Measurements from ENCODE around the gene LCNL1.

LCNL1 gene

DNA sequence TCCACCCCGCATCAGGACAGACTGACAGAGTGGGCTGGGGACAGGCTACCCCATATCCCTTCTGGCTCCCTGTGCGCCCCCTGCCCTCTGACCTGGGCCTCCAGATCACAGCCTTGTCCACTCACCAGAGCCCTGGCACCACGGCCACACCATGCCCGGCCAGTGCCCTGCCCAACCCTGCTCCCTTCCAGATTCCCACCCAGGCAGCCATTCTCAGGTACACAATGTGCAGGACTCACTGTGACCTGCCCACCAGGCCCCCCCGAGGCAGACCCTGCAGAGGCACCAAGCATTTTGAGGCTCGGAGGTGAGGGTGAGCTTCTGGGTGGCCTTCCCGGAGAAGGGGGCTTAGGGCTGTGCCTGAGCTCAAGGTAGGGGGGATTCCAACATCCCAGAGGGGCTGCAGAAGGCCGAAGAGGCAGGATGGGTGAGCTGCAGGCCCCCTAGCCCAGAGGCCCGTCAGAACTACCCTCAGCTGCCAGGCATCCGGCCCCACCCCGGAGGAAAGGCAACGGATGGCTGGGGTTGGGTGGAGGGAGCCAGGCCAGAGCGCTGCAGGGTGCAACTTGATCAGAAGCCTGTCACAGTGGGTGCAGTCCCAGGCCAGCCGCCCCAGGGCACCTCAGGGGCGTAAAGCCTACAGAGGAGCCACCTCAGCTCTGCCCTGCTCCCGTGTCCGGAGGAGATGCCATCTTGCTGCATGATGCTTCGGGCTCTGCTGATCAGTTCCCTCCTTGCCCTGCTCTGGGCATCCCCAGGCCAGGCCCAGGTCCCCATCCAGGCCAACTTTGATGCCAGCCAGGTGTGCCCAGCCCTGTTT lies at the start of gene LCNL1:
TSS of gene LCNL1 (plus strand) at position 762 of the 820 bp plus-strand sequence. CDS start 594 bp downstream, outside the sequence.
- no peak for DNase-seq

DNA sequence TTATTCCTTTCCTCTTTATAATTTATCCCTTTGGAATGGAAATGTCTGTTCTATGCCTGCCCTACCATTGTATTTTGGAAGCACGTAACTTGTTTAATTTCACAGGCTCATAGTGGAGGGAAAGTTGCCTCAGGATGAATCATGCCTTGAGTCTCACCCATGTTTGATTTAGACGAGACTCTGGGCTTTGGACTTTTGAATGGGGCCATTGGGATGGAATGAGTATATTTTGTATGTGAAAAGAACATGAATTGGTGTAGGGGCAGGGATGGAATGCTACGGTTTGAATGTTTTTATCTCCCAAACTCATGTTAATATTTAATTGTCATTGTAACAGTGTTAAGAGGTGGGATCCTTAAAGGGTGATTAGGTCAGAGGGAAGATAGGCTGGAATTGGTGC lies 48.5 kb upstream of the LCNL1 start:
- no peak for DNase-seq

DNA sequence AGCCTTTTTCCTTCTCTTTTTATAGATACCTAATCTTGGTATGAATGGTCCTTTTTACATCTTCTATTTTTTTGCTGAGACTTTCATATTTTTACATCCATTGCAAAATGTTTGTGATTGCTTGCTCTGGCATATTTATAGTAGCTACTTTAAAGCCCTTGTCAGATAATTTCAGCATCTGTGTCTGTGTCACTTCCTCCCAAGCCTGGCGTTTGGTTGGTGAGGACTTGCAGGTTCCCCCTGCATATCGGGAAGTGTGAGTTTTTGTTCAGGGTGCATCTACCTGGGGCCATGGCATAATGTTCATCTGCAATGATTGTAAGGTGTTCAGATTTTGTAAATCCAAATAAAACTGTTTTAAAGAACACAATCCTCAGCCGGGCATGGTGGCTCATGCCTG lies 47.1 kb upstream of the LCNL1 start:
- DNase-seq = no peak

DNA sequence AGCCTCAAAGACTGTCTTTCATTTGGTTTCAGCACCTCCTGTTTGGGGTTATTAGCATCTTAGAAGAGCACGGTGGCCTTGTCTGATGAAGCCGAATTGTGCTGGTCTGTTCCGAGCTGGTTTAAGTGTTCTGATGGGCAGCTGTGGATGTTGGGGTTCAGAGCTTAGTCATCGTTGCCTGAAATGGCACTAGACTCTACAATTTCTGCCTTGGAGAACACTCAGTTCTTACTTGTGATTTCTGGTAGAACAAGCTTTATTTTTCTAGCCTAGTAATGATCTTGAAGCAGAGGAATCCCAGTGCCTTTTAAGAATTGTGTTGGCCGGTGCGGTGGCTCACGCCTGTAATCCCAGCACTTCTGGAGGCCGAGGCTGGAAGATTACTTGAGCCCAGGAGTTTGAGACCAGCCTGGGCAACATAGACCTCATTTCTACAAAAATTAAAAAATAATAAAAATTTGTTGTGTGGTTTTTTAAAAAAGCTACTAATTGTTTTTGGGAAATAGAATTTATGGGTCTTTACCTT lies 46.1 kb upstream of the LCNL1 start:
- no peak for DNase-seq

DNA sequence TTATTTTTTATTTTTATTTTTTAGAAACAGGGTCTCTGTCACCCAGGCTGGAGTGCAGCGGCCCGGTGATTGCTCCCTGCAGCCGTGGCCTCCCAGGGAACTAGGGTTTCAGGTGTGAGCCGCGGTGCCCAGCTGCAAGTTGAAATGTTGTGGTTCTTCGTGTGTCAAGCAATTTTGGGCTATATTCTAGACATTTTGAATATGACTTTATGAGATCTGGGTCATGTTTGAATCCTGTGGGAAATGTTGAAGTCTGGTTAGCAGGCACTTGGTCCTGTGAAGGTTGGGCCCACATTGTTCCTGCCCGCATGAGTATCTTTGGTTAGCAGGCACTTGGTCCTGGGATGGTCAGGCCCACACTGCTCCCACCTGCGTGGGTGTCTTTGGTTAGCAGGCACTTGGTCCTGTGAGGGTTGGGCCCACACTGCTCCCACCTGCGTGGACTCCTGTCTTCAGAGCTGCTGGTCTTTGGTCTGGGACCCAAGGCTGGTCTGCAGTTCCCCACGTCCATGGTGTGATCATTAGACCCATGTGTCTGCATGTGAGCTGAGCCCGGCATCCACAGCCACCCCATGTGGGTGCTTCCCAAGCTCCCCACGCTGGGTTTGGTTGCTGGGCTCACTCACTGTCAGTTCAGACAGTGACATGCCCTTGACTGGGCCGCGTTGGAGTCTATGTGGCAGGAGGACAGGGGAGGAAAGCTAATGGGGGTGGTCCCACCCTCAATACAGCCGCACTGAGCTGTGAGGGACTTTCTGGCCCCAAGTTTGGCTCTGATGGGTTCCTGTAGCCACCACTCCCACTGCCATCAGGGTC lies 45.4 kb upstream of the LCNL1 start:
- DNase-seq = no peak

DNA sequence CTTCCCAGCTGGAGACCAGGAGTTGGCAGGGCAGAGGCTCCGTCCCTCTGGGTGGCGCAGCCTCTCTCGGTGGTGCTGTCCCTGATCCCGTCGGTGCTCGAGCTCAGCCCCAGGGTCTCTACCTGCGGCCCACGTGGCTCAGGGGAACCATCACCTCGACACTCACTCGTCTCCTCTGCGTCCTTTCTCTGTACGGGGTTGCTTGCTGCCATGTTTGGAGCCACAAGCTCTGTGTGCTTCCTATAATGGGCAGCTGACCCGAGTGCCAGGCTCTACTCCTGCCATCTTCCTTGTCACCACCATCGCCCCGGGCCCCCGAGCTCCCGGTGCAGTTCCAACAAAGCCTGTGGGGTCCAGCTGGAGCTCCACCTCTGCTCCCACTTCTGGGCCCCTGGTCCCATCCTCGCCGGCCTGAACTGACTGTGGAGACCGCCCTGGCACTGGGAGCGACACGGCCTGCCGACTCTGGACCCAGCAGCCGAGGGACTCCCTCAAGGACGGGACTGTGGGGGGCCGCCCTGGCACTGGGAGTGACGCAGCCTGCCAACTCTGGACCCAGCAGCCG lies 43.3 kb upstream of the LCNL1 start:
- DNase-seq = no peak

DNA sequence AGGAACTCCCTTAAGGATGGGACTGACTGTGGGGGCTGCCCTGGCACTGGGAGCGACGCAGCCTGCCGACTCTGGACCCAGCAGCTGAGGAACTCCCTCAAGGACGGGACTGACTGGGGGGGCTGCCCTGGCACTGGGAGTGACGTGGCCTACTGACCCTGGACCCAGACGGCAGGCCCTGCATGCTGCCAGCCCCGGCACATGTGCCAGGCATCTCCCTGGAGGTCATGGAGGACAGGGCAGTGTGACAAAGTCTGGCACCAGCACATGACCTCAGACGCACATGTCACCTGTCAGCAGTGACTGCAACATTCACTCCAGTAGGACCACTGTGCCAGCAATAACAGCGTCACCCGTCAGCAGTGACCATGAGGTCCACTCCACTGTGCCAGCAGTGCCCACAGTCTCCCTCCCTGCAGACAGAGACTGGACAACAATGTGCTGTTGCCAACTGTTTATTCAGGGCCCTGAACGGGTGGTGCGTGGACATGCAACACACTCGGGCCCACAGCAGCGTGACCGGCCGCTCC lies 42.7 kb upstream of the LCNL1 start:
- DNase-seq = no peak

DNA sequence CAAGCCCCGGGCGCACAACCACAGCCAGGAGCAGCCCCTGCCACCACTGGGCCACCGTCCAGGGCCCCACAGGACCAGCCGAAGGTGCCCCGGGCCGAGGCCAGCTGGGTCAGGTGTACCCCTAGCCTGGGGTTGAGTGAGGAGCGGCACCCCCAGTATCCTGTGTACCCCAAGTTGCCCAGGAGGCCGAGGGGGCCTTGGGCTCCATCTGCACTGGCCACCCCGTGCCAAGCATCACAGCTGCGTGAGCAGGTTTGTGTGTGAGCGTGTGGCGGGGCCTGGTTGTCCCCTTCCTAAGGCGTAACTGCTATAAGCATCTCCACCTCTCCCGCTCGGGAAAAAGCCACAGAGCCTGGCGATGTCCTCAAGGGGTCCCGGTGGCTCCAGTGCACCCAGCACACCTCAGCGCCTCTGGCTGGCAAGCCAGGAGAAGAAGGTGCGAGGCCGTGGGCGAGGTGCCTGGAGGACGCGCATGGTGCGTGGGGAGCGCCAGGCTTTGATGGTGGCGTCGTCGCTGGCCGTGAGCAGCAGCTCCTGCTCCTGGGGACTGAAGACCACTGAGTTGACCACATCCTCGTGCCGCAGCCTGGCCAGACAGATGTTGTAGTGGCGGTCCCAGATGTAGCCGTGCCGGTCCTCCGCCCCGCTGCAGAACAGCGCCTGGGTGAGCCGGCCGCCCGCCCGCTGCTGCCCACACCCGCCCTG lies 42.1 kb upstream of the LCNL1 start:
- no peak for DNase-seq

DNA sequence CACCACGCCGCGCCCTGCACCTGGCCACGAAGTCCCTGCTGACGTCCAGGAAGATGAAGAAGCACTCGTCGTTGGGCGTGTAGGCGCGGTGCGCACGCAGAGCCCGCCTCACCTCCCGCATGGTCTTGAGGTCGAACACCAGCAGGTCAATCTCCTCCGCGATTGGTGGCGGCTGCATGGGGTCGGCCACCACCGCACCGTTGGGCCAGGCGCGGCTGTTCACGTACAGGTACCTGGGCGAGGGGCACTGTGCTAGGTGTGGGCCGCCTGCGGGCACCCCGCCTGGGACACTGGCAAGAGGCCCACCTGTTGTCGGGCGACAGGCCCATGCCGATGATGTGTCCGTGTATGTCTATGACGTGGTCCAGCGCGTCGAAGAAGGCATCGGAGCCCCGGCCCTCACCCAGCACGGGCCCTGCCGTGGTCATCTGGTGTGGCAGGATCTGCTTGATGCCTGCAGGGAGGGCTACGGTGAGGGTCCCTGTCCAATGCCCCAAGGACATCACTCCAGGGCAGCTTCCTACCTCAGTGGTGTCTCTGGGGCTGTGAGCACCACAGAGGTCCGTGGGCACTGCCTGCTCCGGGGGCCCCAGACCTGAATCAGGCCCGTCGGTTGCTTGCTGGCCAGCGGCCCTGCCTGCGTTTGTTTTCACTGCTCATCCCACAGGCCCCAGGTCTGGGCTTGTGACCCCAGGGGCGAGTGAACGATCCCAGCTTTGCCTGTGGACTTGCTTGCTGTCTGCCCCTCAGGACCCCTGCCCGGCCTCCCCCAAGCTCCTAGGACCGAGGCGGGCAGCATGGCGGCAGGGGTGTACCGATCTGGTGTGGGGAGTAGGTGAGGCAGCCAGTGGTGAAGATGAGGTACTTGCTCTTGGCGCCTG lies 41.3 kb upstream of the LCNL1 start:
- no peak for DNase-seq

DNA sequence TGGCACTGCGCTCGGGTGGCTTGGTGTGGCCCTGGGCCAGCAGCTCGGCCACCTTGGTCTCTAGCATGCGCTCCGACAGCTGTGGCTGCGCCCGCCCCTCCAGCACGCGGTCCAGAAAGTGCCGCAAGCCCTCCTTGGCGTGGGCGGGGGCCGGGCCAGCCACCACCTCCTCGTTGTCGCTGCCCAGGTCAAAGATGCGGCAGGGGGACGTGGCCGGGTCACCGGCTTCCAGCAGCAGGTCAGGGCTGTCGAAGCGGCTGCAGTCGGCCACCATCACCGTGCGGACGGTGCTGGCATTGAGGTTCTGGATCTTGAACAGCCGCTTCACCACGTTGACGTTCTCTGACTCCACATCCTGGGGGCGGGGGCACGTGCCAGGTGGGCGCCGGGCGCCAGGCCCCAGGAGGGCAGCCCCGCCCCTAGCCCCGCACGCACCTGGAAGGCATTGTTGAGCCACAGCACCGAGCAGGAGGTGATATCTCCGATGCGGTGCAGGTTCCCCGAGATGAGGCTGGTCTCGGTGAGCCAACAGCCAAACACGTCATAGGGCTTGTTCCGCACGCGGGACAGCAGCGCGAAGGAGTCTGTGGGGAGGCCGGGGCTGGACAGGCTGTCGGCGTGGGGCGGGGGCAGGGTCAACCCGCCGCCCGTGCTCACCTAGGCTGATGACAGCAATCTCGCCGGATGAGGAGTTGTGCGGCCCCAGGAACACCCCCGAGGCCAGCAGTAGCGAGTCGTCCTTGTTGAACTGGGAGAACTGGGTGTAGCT lies 40.5 kb upstream of the LCNL1 start:
- no peak for DNase-seq

DNA sequence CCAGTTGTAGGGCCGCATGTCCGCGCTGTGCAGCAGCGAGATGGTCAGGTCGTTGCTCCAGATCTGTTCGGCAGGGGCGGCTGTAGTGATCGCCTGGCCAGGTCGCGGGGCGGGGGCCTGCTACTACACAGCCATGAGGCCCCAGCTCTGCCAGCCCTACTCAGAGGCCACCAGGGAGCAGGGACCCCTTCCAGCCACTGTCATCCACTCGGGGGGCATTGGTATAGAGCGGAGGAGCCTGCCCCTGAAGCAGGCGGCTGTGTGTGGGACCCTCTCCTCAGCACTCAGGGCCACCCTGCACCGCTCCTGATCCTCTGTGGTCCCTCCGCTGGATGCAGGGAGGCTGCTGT lies 39.9 kb upstream of the LCNL1 start:
- no peak for DNase-seq

DNA sequence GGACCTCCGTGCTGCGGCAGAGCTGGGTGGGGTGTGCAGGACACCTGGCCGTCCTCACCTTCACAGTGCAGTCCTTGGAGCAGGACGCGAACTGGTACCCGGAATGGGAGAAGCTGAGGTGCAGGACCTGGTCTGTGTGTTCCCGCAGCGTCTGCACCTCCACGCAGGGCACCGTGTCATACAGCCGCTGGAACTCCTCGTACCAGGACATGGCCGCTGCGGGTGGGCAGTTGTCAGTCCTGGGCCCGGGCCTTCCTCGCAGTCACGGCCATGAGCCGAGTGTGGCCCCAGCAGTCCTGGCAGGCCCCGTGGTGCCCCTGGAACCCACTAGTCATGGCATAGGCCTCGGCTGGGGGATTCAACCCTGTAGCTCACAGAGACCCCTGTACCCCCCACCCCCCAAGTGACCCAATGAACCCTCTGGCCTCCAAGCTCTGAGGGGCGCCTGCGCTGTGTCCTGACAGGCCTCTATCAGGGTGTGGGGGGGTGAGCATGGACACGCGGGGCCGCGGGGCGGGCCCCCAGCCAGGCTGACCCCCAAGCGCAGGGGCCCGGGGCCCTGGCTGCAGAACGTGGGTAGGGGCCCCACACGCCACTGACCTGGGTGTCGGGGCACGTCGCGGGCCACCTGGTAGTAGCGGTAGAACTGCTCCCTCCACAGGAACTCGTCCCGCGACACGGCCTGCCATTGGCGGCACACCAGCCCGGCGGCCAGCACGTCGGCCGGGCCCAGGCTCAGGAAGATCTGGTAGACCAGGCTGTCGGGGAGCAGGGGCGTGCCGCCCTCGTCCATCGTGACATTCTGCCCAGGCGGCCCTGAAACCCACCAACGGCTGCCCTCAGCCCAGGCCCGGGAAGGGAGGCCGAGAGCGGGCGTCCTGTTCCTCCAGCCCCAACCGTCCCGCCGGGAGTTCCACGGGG lies 39.2 kb upstream of the LCNL1 start:
- no peak for DNase-seq

DNA sequence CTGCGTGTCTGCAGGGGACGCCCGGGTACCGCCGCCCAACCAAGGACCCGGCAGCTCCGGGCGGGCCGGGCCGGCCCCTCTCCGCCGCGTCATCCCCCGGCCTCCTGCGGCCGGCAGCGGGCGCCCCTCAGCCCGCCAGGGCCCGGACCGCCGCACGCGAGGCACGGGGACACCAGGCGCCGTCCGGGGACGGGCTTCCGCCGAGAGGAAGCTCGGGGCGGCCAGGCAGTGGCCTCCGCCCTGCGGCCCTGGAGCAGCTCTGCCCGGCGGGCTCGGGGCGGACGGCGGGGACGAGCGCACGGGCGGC lies 38.6 kb upstream of the LCNL1 start:
- no peak for DNase-seq

DNA sequence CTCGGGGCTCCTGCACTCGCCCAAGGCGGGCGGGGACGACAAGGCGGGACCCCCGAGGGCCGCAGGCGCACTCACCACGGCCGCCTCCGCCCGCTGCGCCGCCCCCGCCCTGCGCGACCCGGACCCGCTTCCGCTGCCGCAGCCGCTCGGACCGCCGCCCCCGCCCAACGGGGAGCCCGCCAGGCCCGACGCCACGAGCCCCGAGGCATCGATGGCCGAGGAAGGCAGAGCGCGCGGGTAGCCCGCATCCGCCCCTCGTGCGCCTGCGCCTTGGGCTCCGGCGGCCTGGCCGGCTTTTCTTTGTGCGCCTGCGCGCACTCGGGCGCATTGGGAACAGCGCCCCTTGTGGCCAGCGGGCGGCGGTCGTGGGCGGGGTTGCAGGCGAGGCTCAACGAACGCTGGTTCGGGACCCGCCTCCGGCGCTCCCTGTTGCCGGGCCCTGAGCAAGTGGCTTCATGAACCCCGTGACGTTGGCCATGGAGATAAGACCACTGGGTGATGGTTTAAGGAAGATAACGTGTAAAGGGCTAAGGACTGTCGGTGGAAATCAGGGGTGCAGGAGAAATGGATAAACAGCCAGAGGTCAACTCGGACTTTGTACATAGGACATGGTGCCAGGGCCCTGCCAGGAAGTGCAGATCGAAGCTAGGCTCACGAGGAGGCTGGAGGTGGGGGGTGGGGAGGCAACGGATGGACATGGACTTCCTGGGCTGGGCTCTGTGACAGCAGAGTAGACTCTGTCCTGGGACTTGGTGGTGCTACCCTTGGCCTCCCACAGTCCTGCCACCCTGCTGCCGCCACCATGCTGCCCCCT lies 38.1 kb upstream of the LCNL1 start, which contains the start of the genes C8G and FBXW5:
TSS of gene C8G (plus strand) at position 725 of the 814 bp plus-strand sequence. CDS start at position 803, 78 bp downstream.
TSS of gene FBXW5 (minus strand) at position 220 of the 814 bp plus-strand sequence. CDS start 655 bp downstream, outside the sequence.
- DNase-seq = peak; percentile 68 to 79

DNA sequence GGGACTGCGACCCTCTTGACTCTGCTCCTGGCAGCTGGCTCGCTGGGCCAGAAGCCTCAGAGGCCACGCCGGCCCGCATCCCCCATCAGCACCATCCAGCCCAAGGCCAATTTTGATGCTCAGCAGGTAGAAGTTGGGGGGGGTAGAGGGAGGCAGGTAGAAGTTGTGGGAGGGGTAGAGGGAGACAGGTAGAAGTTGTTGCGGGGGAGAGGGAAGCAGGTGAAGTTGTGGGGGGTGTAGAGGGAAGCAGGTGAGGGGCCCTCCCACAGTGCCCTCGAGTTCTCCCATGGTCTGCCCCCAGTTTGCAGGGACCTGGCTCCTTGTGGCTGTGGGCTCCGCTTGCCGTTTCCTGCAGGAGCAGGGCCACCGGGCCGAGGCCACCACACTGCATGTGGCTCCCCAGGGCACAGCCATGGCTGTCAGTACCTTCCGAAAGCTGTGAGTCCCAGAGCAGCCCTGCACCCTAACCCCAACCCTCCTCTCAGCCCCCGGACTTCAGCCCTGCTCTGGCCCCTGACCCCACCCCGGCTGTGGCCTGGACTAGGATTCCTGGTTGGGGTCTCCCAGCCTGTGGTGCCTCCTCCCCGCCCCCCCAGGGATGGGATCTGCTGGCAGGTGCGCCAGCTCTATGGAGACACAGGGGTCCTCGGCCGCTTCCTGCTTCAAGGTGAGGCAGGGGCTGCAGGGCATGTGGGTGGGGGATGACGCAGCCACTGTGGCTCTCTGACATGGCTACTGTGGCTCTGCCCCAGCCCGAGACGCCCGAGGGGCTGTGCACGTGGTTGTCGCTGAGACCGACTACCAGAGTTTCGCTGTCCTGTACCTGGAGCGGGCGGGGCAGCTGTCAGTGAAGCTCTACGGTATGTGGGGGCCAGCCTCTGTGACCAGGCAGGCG lies 37.2 kb upstream of the LCNL1 start:
- no peak for DNase-seq

DNA sequence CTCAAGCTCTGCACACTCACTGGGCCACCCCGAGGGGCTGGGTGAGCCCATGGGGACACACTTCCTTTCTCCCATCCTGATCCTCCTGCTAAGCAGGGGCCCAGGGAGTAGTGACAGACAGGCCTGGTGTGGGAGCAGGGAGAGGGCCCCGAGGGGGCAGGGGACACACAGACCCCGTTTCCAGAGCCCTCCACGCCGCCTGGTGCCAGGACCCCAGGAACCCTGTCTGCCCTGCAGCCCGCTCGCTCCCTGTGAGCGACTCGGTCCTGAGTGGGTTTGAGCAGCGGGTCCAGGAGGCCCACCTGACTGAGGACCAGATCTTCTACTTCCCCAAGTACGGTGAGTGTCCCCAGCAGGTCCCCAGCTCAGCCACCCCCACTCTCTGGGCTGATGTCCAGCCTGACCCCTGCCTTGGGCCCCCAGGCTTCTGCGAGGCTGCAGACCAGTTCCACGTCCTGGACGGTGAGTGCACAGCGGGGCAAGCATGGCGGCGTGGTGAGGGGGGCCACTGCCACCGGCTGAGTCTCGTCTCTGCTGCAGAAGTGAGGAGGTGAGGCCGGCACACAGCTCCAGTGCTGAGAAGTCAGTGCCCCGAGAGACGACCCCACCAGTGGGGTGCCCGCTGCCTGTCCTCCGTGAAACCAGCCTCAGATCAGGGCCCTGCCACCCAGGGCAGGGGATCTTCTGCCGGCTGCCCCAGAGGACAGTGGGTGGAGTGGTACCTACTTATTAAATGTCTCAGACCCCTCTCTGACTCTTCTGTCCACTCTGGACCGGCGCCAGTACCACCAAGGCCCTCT lies 36.4 kb upstream of the LCNL1 start:
- DNase-seq = no peak

Measured in NCI-H187 (cell line).